ENCODE data around the gene MYO5C. TPM values are rescaled to one million over a fixed set of nuclear protein-coding genes. Genes with fewer than 3 reads are reported as not detected.

The MYO5C gene
- total and polyA plus RNA-seq, 5 donors from 2014 or later = 0.60 to 4.1 (median 1.5) TPM

DNA sequence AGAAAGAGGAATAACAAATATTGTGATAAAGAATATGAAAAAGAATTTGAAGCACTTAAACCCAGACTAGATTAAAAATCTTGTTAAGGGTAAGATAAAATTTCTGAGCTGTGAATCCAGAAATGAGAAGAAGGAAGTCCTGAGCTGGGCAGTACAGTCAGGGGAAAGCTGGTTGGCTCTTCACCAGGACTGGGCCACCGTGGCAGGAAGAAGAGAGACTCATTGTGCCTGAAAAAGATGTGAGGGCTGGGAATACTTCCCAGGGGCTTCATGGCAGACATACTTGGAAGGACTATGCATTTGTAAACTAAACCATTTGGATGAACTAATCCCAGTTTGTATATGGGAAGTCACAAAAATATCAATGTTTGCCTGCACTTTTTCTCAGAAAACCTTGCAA, 28.5 kb upstream of the MYO5C start:
- Mint-ChIP-seq H3K9me3 (no peaks in the 10 kb centered on the region), H3K27me3 (no peaks in the 10 kb centered on the region), H3K4me3 (no peak overlapping the region), H3K36me3 (peaks cover 75% of the 10 kb centered on the region), H3K4me1 (peaks cover 0 to 2% (median 0%) of the 10 kb centered on the region in 4 donors), H3K27ac (no peak overlapping the region)
- ATAC-seq (ENCODE audit: low read depth in 2 of 2) = no peak
- Histone ChIP-seq H3K27me3 (ENCODE audit: control insufficient read depth, insufficient read depth, low read length) (no peaks in the 10 kb centered on the region), H3K27ac (ENCODE audit: insufficient read depth, low read length, poor library complexity, severe bottlenecking) (no peak overlapping the region), H3K4me3 (ENCODE audit: low read depth, low read length) (no peak overlapping the region), H3K4me1 (ENCODE audit: control insufficient read depth, insufficient read depth, low read length, poor library complexity, severe bottlenecking) (no peaks in the 10 kb centered on the region), H3K9me3 (ENCODE audit: control insufficient read depth in 2 of 2, low read length in 2 of 2) (no peaks in the 10 kb centered on the region), H3K36me3 (ENCODE audit: control insufficient read depth, insufficient read depth, low read length) (peaks cover 86% of the 10 kb centered on the region)
- DNase-seq = no peak

- ATAC-seq (ENCODE audit: low read depth in 2 of 2) (no peak), DNase-seq (no peak)
- H3K4me3 ChIP-seq (ENCODE audit: low read depth, low read length) = no peak overlapping the region
- peaks cover 62% of the 10 kb centered on the region for H3K36me3 Mint-ChIP-seq
- peaks cover 84% of the 10 kb centered on the region for H3K36me3 ChIP-seq (ENCODE audit: control insufficient read depth, insufficient read depth, low read length)
- no peaks in the 10 kb centered on the region for H3K4me1 Mint-ChIP-seq
- H3K27ac ChIP-seq (ENCODE audit: insufficient read depth, low read length, poor library complexity, severe bottlenecking) = no peak overlapping the region
- H3K9me3 Mint-ChIP-seq = no peaks in the 10 kb centered on the region
- peak overlapping the region in 1 of 3 donors; percentile 56 for H3K27ac Mint-ChIP-seq
- H3K27me3 ChIP-seq (ENCODE audit: control insufficient read depth, insufficient read depth, low read length) = no peaks in the 10 kb centered on the region
- no peaks in the 10 kb centered on the region for H3K27me3 Mint-ChIP-seq
- H3K4me3 Mint-ChIP-seq = no peak overlapping the region
- H3K9me3 ChIP-seq (ENCODE audit: control insufficient read depth in 2 of 2, low read length in 2 of 2) = no peaks in the 10 kb centered on the region
- H3K4me1 ChIP-seq (ENCODE audit: control insufficient read depth, insufficient read depth, low read length, poor library complexity, severe bottlenecking) = no peaks in the 10 kb centered on the region
These were observed 23.3 kb upstream of the MYO5C start for GRCh38 chr15:52318729-52319500.

DNA sequence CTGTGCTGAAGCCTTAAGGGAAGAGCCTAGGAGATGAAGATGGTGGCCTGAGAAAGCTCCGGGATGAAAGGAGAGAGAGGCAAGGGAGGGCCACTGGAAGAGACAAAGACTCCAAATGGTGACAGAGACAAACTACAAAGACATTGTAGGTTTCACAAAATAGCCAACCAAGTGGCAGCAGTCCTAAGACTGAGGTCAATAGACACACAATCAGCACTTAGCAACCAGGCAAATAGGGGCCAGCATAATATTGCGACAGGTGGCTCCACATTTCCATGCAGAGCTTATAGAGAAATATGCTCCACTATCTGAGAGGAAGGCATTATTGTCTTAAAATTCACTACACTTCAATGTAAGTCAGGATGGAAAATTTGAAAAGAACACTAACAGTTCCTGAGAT, 22.1 kb upstream of the MYO5C start:
- no peaks in the 10 kb centered on the region for H3K27me3 ChIP-seq (ENCODE audit: control insufficient read depth, insufficient read depth, low read length)
- DNase-seq (no peak), ATAC-seq (ENCODE audit: low read depth in 2 of 2) (no peak)
- H3K4me1 Mint-ChIP-seq = peaks cover 0 to 3% (median 0%) of the 10 kb centered on the region in 4 donors
- H3K4me3 Mint-ChIP-seq = no peak overlapping the region
- H3K9me3 ChIP-seq (ENCODE audit: control insufficient read depth in 2 of 2, low read length in 2 of 2) = no peaks in the 10 kb centered on the region
- H3K36me3 Mint-ChIP-seq = peaks cover 67% of the 10 kb centered on the region
- no peaks in the 10 kb centered on the region for H3K9me3 Mint-ChIP-seq
- H3K36me3 ChIP-seq (ENCODE audit: control insufficient read depth, insufficient read depth, low read length) = peaks cover 88% of the 10 kb centered on the region
- no peak overlapping the region for H3K4me3 ChIP-seq (ENCODE audit: low read depth, low read length)
- no peaks in the 10 kb centered on the region for H3K4me1 ChIP-seq (ENCODE audit: control insufficient read depth, insufficient read depth, low read length, poor library complexity, severe bottlenecking)
- no peaks in the 10 kb centered on the region for H3K27me3 Mint-ChIP-seq
- H3K27ac ChIP-seq (ENCODE audit: insufficient read depth, low read length, poor library complexity, severe bottlenecking) = no peak overlapping the region
- H3K27ac Mint-ChIP-seq = peak overlapping the region in 2 of 3 donors; percentile 20 to 72

GRCh38 chr15:52317022-52317421, 21.4 kb upstream of the MYO5C start:
- H3K4me1 Mint-ChIP-seq = peaks cover 0 to 3% (median 0%) of the 10 kb centered on the region in 4 donors
- peaks cover 89% of the 10 kb centered on the region for H3K36me3 ChIP-seq (ENCODE audit: control insufficient read depth, insufficient read depth, low read length)
- no peaks in the 10 kb centered on the region for H3K9me3 ChIP-seq (ENCODE audit: control insufficient read depth in 2 of 2, low read length in 2 of 2)
- H3K27me3 ChIP-seq (ENCODE audit: control insufficient read depth, insufficient read depth, low read length) = no peaks in the 10 kb centered on the region
- no peak overlapping the region for H3K27ac Mint-ChIP-seq
- no peaks in the 10 kb centered on the region for H3K27me3 Mint-ChIP-seq
- H3K4me3 ChIP-seq (ENCODE audit: low read depth, low read length) = no peak overlapping the region
- H3K4me3 Mint-ChIP-seq = no peak overlapping the region
- H3K27ac ChIP-seq (ENCODE audit: insufficient read depth, low read length, poor library complexity, severe bottlenecking) = no peak overlapping the region
- DNase-seq (no peak), ATAC-seq (ENCODE audit: low read depth in 2 of 2) (no peak)
- peaks cover 65% of the 10 kb centered on the region for H3K36me3 Mint-ChIP-seq
- no peaks in the 10 kb centered on the region for H3K9me3 Mint-ChIP-seq
- H3K4me1 ChIP-seq (ENCODE audit: control insufficient read depth, insufficient read depth, low read length, poor library complexity, severe bottlenecking) = no peaks in the 10 kb centered on the region

DNA sequence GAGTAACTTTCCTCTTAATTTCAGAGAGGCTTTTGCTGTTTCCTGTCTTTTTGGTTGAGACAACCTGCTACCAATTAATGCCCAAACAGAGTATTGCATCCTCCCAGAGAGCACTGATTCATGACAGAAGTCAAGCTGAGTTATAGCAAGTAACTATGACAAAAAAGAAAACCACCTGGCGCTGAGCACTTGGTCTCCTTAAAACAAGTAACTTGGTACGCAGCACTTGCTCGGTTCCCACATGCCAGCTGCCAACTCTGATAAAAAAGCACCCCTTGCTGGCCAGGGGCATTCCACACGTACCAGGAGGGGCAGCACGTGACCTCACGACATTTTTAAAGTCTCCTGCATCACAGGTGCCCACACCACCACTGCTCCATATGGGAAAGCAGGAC, 13.5 kb upstream of the MYO5C start:
- Histone ChIP-seq H3K4me1 (ENCODE audit: control insufficient read depth, insufficient read depth, low read length, poor library complexity, severe bottlenecking) (no peaks in the 10 kb centered on the region), H3K27ac (ENCODE audit: insufficient read depth, low read length, poor library complexity, severe bottlenecking) (no peak overlapping the region), H3K27me3 (ENCODE audit: control insufficient read depth, insufficient read depth, low read length) (no peaks in the 10 kb centered on the region), H3K4me3 (ENCODE audit: low read depth, low read length) (no peak overlapping the region), H3K9me3 (ENCODE audit: control insufficient read depth in 2 of 2, low read length in 2 of 2) (no peaks in the 10 kb centered on the region), H3K36me3 (ENCODE audit: control insufficient read depth, insufficient read depth, low read length) (peaks cover 44% of the 10 kb centered on the region)
- Mint-ChIP-seq H3K4me1 (peaks cover 0 to 11% (median 6%) of the 10 kb centered on the region in 4 donors), H3K36me3 (peaks cover 39% of the 10 kb centered on the region), H3K27ac (peak overlapping the region in 1 of 3 donors; percentile 81), H3K4me3 (no peak overlapping the region), H3K9me3 (peaks cover 0 to 2% (median 0%) of the 10 kb centered on the region in 7 donors), H3K27me3 (no peaks in the 10 kb centered on the region)
- DNase-seq (peak in 1 of 3 donors; percentile 40), ATAC-seq (ENCODE audit: low read depth in 2 of 2) (no peak)

DNA sequence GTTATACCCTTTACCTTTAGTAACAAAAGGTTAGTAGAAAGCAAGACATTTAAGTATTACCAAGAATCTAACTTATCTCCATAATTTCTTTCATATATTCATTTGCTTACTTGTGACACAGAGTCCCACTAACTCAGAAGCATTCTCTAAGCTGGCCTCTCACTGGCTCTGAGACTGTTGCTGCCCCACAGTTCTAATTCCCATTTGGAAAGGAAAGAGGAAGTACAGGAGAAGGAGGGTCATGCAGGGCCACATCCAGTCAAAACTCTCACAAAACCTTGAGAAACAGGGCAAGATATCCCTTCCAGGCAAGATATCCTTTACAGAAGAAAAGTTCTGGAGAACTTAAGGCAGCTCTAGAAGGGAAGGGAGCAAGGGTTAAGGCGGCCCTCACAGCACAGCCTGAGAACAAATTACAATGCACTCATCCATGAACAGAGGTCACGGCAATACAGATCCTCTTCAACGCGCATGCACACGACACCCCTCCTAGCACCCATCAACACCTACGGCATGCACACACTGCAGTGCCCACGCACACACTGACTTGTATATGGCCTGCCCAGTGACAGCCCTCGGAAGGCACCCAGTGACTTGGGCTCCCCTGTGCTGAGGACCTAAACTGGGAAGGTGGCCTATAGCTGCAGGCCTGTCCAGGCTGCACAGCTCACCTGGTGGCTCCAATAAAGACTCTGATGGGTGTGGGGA, 13.0 kb upstream of the MYO5C start:
- peaks cover 0 to 2% (median 0%) of the 10 kb centered on the region in 7 donors for H3K9me3 Mint-ChIP-seq
- H3K9me3 ChIP-seq (ENCODE audit: control insufficient read depth in 2 of 2, low read length in 2 of 2) = no peaks in the 10 kb centered on the region
- H3K4me3 ChIP-seq (ENCODE audit: low read depth, low read length) = no peak overlapping the region
- no peak overlapping the region for H3K27ac ChIP-seq (ENCODE audit: insufficient read depth, low read length, poor library complexity, severe bottlenecking)
- H3K27me3 Mint-ChIP-seq = no peaks in the 10 kb centered on the region
- ATAC-seq (ENCODE audit: low read depth in 2 of 2) = no peak
- H3K4me1 ChIP-seq (ENCODE audit: control insufficient read depth, insufficient read depth, low read length, poor library complexity, severe bottlenecking) = peaks cover 3% of the 10 kb centered on the region
- H3K27me3 ChIP-seq (ENCODE audit: control insufficient read depth, insufficient read depth, low read length) = no peaks in the 10 kb centered on the region
- DNase-seq = no peak
- peaks cover 38% of the 10 kb centered on the region for H3K36me3 ChIP-seq (ENCODE audit: control insufficient read depth, insufficient read depth, low read length)
- H3K4me1 Mint-ChIP-seq = peaks cover 0 to 16% (median 11%) of the 10 kb centered on the region in 4 donors
- H3K4me3 Mint-ChIP-seq = no peak overlapping the region
- H3K27ac Mint-ChIP-seq = peak overlapping the region in 2 of 3 donors; percentile 69 to 81
- peaks cover 34% of the 10 kb centered on the region for H3K36me3 Mint-ChIP-seq

DNA sequence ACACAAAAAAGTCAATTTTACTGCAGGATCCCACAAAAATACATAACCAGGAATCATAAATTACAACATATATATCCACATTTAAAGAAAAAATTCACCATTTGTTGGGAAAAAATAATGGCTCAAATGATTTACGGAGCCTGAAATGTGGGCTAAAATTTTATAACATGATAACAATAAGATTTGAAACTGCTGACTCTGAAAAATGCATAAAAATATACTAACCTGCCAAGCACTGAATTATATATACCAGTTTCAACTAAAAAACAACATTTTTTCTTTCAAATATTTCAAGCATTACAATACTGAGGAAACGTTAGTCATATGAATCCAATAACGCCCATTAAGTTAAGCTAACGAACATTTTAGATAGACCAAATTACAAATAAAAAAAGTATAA, 12.2 kb upstream of the MYO5C start:
- ATAC-seq (ENCODE audit: low read depth in 2 of 2) = no peak
- peaks cover under 1 to 20% (median 17%) of the 10 kb centered on the region in 4 donors for H3K4me1 Mint-ChIP-seq
- no peak for DNase-seq
- H3K27me3 Mint-ChIP-seq = no peaks in the 10 kb centered on the region
- no peak overlapping the region for H3K27ac Mint-ChIP-seq
- H3K4me3 Mint-ChIP-seq = no peak overlapping the region
- Histone ChIP-seq H3K9me3 (ENCODE audit: control insufficient read depth in 2 of 2, low read length in 2 of 2) (no peaks in the 10 kb centered on the region), H3K27ac (ENCODE audit: insufficient read depth, low read length, poor library complexity, severe bottlenecking) (no peak overlapping the region), H3K4me3 (ENCODE audit: low read depth, low read length) (no peak overlapping the region), H3K27me3 (ENCODE audit: control insufficient read depth, insufficient read depth, low read length) (no peaks in the 10 kb centered on the region), H3K4me1 (ENCODE audit: control insufficient read depth, insufficient read depth, low read length, poor library complexity, severe bottlenecking) (peaks cover 11% of the 10 kb centered on the region), H3K36me3 (ENCODE audit: control insufficient read depth, insufficient read depth, low read length) (peaks cover 31% of the 10 kb centered on the region)
- H3K36me3 Mint-ChIP-seq = peaks cover 26% of the 10 kb centered on the region
- peaks cover 0 to 2% (median 0%) of the 10 kb centered on the region in 7 donors for H3K9me3 Mint-ChIP-seq
